Astrocyte (in vitro differentiated cells and primary cell): ENCODE measurements around the gene FCMR.

Source experiments
- EZH2 ChIP-seq: IDR thresholded peaks from 2 replicates; pipeline ENCODE4 v1.6.1; 2012; ENCODE audit warnings: mild to moderate bottlenecking, low read length, inconsistent platforms; ENCODE audit not compliant: insufficient read depth
- TF ChIP-seq, protein P1 (sequence below): IDR thresholded peaks from 2 replicates; pipeline ENCODE4 v1.5.1; 2011; ENCODE audit warnings: low read depth, mild to moderate bottlenecking, inconsistent platforms, low read length, moderate library complexity; ENCODE audit not compliant: insufficient read depth

DNA sequence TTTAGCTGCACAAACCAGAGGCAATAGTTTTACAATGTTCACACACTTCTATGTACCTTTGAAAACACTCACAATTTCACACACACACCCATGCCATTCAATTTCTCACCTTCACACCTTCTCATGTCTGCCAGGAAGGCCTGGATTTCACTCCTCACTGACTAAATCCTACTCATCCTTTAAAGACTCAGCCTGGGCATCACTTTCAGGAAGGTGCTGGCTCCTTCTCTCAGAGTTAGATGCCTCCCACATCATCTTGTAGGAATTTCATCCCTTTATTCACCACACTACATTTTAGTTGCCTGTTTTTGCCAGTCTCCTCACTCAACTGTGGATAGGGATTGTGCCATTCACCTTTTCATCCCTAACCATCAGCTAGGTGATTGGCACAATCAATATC, 54.0 kb downstream of the FCMR start:
- TF ChIP-seq, protein P1, sequence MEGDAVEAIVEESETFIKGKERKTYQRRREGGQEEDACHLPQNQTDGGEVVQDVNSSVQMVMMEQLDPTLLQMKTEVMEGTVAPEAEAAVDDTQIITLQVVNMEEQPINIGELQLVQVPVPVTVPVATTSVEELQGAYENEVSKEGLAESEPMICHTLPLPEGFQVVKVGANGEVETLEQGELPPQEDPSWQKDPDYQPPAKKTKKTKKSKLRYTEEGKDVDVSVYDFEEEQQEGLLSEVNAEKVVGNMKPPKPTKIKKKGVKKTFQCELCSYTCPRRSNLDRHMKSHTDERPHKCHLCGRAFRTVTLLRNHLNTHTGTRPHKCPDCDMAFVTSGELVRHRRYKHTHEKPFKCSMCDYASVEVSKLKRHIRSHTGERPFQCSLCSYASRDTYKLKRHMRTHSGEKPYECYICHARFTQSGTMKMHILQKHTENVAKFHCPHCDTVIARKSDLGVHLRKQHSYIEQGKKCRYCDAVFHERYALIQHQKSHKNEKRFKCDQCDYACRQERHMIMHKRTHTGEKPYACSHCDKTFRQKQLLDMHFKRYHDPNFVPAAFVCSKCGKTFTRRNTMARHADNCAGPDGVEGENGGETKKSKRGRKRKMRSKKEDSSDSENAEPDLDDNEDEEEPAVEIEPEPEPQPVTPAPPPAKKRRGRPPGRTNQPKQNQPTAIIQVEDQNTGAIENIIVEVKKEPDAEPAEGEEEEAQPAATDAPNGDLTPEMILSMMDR, result no peak
- no peak for TF ChIP-seq EZH2
